Measurements from ENCODE around the gene SLC9A9.

DNA sequence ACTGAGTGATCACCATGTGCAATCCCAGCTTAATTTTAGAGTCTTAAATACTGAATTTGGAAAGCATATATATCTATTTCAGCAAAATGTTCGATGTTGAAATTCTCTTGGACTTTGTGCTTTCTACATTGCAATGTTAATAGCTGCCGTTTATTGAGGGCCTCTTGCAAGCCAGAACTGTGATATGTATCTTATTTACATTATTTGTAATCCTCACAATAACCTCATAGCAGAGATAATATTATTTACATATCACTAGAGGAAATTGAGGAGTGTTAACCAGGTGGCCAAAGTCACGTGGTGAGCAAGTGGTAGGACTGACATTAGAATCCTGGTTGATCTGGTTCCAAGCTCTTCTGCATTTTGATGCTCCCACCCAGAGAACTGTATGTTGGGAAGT, 254.1 kb downstream of the SLC9A9 start:
- TF ChIP-seq POLR2AphosphoS5 (IDR thresholded peaks at IDR 0.05) (no peak), CTCF (IDR thresholded peaks at IDR 0.05) (no peak)

All from prostate gland (tissue), 2 donors.